Measurements from ENCODE around the gene RBMS1.
A peak's percentile ranks its signal among the peaks of the same experiment; 100 is the strongest.

The RBMS1 gene

DNA sequence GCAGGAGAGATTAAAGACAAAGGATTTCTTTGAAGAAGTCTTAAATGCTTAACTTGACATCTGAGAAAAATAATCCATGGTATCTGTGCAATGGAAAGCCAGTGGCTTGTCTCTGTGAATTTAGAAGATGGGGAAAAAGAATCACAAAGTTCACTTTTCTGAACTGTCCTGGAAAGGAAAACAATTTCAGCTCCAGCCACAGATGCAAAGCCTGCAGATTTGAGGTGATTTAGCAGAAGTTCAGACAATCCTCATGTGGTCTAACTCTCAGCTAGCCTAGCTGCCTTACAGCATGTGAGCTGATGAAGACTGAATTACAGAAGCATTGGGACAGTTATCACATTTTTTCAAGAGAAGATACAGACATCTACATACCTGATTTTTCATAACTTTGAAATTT lies 166.8 kb downstream of the RBMS1 start:
- DNase-seq: no peak

DNA sequence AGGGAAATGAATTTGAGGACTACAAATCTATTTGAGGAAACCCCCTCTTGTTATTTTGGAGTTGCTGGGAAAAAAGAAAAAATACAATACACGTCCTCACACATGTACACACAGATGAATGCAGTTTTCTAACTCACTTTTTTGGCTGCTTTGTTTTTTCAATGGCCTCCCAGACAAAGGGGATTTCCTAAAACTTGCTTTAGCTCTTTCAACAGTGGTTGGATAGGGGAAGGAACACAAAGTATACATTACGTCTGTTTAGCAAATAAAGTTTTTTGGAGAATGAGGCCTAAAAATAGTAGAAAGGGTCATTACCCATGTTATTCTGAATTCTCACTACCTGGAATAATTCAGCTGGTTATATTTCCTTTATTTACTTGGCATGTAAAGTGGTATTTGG lies 168.2 kb downstream of the RBMS1 start:
- no peak for DNase-seq

DNA sequence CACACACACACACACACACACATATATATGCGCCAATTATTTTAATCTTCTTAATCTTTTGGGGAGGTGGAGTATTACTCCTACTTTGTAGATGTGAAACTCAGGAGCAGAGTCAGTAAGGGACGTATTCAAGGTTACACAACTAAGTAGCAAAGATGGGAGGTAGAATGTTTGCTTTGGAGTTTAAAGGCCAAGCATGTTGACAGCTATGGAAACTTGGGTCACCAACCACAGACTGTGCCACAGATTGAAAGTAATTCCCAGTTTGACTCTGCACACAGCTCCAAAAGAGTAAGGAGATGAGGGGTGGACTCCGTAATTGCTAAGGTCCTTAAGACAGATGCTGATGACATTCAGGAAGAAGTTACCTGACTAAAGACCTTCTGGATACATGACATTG lies 168.7 kb downstream of the RBMS1 start:
- DNase-seq: no peak

DNA sequence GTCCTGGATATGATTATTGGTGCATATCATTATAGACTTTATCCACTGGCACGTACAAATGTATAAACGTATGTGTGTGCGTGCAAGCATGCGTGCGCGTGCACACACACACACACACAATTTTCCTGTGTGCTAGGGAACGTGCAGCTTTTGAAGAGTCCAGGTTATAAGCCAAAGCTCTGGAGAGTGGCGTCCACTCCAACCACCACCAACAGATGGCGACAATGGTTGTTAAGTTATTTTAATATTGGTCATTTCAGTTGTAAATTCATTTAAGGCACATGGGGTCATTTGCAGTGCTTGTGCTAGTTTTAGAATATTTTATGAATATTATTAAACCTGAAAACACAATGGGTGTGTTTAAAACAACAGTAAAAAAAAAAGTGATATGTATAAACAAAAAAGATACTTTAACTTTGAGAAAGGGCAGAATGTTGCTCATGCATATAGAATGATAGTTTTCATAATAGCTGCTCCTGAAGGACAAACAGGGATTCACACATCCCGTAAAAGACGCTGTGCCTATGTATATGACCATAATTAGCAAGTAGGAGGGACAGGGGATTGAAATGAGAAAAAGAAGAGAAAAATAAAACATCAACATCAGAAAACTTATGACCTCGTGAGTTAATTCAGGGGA lies 169.3 kb downstream of the RBMS1 start:
- peak; percentile 50 for DNase-seq

DNA sequence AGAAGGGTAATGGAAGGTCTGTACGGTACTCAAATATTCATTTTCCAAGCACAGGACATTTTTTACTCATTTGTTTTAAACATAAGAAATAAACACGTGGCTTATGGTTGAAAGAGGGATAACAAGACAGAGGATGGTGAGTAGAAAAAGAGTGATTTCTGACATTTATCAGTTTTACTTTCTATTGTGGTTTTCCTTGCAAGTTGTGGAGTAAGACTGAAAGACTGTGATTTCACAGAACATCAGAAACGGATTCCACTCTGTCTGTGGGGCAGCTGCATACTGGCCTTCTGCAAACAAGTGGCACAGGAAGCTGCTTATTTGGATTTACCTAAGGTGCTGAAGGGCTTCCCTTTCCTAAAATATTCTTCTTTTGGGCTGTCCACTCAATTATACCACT lies 171.3 kb downstream of the RBMS1 start:
- no peak for DNase-seq

DNA sequence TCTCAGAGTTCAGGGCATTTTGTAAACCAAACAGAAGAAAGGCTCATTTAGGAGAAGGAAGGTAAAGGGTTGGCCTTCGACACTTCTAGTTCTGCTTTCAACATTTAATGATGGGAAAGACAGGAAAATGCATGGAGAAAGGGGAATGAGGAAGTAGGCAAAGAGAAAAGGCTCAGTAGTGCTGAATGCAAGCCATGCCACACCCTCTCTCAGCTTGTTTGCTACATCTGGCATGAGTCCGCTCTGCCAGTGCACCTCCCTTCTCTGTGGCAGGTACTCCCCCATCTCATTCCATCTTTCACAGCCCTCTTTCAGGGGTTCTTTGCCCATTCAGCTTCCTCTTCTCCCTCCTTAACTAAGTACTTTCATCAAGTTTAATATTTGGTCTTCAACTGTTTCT lies 172.6 kb downstream of the RBMS1 start:
- DNase-seq: no peak

DNA sequence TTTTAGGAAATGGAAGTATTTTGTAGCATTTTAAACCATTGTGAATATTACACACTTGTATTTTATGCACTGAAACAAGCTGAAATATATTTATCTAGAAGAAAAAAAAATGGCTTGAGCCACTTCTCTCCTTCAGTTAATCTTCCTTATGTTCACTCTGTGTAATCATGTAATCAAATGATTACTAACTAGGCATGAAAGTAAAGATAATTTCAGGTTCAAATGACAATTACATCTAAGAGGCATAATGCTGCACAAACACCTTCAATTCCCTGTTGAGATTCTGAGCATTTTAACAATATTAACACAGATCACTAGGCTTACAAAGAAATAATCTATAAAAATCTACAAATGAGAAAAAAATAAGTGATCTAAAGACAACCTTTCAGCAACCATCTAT lies 173.9 kb downstream of the RBMS1 start:
- DNase-seq: no peak

DNA sequence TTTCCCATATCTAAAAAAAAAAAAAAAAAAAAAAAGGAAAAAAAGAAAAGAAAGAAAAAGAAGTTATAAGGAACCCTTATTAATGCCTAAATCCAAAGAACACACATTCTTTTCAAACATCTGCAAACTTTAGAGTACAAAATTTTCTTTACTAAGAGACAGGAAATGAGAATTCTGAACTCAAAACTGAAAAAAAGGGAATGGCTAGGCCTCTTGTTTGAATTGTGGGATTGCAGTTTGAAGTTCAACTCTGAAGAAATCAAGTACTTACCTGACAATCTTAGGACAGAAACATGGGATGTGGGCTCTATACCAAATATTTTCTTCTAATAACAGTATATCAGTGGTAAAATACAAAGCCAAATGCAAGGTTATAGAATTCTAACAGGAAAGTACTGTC lies 175.4 kb downstream of the RBMS1 start:
- no peak for DNase-seq

DNA sequence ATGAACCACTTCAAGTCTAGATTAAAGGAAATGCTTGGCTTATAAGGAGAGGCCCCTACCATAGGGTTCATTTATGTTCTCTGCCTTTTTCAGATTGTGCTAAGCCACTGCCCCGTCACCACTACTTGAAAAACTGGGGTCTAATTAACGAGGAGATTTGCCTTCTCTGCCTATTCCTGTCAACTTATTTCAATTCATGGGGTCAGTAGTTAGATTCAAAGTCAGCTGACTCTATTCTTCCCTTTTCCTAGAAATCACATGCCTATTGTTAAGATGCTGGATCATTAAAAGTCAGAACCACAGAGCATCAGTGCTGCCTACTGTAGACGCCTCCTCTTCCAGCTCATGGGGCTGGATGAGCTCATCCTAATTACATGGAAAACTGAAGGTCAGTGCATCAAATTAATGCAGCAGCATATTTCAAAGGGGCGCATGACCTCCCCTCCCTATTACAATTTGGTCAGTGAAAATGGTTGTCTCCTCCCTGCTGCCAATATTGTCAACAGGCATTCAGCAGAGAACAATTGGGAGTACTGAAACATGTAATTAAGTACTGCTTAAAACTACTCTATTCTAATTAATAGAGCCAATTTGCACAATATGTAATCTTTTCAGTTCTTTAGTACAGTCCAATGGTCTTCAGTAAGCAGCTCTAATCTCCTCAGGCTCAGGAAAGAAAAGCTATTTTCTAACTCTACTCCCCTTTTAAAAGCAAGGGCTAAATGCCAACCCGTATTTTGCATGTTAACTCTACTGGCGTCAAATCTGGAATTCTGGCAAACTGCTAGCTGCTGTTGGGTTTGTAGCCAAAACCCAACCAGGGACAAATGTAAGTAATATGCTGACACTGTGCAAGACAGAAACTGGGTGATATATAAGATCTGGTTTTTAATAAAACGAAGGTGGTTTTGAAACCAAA lies 176.2 kb downstream of the RBMS1 start:
- DNase-seq: no peak

DNA sequence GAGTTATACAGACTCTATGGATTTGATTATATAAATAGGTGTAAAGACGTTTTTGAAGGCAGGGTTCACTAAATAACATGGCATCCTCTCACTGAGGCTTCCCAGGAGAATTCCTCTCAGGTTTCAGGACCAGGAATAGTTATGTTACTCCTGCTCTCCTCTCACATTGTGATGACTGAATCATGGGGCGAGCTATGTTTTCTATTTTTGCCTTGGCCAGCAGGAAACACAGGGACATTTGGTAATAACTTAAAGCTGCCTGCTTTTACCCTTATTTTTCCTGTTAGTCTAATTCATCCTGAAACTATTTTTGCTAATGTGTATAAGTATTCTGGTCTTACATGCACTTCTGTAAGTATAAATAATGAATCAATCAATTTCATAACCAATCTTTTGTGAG lies 178.3 kb downstream of the RBMS1 start:
- no peak for DNase-seq

DNA sequence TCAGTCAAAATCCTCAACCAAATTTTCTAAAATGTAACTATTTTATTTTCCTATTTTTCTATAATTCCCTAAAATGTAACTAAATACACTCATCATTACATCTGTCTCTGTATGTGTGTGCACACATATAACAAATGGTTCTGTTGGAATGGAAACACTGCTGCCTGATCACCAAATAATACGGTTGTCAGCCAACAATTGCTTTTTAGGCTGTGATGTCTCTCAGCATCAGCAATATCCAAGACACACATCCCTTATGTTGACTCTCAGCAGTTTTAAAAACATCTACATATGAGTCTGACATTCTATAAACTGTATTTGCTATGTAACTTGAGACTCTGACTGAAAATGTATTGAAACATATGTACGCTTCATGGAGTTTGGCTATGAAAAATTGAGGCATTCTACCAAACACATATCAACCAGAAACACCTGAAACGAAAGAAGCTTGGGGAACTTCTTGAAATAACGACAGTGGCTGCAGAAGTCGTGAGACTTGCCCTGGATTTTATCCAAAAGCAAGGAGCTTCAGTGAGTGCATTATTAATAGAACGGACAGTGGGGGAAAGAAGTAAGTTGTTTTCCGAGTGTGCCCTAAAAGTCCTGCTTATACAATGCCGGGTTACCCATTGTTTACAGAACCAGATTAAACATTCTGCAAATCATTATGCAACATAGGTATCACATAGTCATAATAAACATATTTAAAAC lies 183.3 kb downstream of the RBMS1 start:
- DNase-seq: no peak

DNA sequence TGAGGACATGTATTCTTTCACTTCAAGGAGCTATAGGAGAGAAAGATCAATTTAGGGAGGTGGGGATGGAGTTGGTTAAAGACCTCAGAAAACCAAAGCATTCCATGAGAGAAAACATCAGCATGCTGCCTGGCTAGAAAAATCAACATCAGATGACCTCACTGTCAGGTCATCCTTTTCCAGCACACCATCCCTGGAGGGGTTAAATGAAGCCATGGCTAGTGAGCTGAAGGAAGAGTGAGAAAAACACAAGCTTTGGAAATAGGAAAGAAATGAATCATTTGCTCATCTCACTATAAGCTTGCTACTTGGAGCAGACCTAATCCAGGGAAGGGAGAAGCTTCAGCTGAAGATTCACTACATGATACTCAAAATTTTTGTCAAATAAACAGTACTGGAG lies 184.0 kb downstream of the RBMS1 start:
- DNase-seq: no peak

DNA sequence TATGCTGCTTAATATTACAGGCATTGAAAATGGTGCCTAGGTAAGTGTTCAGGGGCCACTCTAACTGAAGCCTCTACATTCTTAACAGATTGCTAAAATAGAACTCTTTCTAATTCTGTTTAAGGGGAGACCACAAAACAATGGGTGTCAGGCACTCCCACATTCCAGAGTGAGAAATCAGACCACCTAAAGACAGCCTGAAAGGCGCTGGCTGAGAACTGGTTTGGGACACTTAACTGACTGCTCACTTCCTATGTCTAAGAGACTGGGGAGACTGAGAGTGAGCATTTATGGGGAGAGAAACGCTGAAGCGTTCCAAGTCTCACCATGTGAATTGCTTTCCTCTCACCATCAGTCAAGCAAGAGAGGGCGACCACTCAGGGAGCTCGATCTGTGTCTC lies 184.7 kb downstream of the RBMS1 start:
- DNase-seq: no peak

DNA sequence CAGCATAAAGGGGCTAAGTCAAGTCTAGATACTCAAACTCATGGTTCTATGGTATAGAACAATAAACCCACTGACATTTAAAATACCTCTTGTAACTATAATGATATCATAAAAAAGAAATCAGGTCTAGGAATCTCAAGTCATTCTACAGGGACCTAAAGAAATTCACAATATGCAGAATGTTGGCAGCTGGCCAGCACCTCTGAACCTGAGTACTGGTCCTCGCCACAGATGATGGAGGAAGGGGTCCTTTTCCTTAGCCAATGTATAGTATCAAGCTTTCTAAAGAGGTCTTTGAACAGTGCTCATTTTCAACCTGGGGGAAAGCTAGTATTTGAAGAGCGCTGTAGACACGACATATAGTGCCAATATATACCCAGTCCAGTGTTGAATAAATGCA lies 185.1 kb downstream of the RBMS1 start:
- no peak for DNase-seq

DNA sequence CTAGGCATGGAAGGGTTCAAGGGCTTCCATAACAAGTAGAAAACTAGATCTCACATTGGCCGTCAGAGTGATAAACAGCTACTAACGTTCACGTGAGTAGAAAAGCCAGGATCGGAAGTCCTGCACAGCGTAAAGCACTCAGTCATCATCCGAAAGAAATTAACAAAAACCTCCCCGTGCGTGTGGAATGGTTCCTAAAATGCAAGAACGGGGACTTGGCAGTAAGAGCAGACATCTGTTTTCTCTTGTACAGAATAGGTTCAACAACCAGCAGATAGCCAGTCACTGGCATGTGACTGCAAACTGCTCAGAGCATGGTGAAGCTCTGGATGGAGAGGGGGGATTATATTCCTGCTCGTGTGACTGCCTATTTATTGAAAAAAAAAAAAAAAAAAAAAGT lies 186.6 kb downstream of the RBMS1 start:
- no peak for DNase-seq

DNA sequence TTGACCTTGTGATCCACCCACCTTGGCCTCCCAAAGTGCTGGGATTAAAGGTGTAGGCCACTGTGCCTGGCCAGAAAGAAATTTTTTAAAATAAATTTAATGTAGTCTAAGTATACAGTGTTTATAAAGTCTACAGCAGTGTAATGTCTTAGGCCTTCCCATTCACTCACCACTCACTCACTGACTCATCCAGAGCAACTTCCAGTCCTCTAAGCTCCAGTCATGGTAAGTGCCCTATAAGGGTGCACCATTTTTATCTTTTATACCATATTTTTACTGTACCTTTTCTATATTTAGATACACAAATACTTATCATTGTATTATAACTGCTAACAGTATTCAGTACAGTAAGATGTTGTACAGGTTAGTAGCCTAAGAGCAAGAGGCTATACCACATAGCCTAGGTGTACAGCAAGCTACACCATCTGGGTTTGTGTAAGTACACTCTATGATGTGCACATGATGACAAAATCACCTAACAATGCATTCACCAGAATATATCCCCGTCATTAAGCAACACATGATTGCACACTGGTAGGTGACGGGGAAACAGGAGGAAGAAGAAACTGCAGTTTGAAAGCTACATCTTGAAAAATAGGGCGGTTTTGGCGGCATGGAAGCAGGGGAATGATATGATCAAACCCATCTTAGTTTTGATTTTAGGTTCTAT lies 188.4 kb downstream of the RBMS1 start:
- DNase-seq: no peak

DNA sequence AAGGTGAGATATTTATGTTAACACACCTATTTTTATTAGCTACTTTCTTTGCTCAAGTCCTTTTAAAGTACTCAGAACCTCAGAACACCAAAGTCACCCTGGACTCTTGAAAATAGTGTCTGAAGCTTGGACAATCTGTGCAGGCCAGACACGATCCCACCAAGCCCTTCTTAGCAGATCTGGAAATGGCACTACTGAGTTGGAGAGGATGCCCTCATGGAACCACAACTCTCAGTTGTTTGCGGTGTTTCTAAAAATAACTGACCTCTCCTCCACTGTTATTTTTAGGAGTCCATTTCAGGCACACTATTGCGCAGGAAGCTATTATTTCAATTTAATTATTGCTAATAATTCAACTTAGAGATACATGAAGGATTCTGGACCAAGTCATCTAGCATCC lies 190.1 kb downstream of the RBMS1 start:
- no peak for DNase-seq

DNA sequence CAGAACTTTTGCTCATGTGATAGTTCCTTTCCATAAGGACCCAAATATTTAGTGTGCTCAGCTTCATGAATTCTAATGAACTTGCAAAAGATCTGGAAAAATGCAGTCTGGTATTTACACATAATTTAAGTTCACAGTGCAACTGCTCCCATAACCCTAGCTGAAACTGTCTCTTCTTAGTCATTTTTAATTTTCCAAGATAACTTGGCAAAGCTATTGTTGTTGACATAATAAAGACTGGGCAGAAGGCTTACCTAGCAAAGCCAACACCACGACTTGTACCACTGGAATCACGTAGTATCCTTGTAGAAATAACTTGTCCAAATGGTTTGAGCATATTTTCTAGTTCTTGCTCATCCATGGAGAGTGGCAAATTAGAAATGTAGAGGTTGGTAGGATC lies 190.5 kb downstream of the RBMS1 start:
- no peak for DNase-seq

DNA sequence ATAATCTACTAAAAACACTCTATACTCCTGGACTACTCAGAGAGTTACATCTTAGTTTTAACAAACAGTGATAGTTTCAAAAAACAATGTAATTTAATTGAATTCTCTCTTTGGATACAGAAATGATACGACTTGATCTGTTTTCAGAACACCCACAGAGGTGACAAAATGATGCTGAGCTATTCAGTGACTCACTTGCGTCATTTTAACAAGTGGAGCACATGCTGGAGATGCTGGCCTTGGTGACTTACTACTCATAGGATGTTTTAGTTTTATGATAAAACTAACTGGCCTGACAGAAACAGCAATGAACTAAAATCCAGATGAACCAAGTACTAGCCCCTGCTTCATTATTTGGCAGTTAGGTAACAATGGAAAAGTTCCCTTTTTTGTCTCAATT lies 192.2 kb downstream of the RBMS1 start:
- DNase-seq: peak; percentile 37

DNA sequence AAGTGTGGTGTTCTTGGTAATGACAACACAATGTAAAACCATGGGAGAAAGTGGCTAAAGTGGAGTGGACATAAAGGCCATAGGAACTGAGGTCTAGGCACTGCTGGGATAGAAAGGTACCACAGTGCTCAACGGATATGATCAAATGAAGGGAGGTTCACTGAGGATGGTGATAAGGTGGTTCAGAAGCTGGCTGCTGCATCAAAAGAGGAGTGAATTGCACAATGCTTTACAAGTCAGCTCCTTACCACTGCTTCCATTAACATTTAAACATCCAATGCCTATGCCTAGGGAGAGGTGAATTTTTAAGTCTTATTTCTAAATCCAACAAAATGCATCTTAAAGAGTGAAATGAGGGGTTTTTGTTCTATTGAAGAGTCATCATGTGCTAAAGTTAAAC lies 193.4 kb downstream of the RBMS1 start:
- no peak for DNase-seq

DNA sequence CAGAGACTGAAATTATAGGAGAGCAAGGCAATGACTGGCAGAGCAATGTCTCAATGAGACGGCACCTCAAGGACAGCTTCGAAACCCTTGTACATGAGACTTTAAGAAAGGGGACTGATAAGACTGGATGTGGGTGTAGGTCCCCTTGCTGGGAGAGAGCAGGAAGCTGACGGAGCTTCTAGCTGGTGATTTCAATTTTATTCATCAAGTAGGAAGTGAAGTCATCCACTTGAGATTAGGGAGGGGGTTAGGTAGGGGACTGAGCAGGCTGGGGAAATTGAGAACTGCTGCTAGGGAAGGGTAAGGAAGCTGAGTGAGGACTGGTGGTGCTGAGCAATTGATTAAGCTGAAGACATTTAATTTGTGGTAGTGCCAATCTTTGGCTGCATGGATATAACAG lies 194.1 kb downstream of the RBMS1 start:
- no peak for DNase-seq

DNA sequence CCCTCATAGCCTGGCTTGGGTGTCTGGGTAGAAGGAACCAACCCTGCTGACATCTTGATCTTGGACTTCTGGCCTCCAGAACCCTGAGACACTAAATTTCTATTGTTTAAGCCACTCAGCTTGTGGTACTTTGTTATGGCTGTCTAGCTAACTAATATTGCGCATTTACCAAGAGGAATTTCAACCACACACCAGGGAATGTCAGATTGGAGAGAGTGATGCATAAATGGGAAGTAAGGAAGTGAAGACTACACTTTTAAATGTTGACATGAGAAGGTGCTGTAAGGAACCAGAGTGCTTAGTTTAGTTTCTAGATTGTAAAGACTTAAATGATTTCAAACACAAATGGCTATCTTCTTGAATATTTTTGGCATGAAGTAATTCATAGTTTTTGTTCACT lies 194.6 kb downstream of the RBMS1 start:
- no peak for DNase-seq

DNA sequence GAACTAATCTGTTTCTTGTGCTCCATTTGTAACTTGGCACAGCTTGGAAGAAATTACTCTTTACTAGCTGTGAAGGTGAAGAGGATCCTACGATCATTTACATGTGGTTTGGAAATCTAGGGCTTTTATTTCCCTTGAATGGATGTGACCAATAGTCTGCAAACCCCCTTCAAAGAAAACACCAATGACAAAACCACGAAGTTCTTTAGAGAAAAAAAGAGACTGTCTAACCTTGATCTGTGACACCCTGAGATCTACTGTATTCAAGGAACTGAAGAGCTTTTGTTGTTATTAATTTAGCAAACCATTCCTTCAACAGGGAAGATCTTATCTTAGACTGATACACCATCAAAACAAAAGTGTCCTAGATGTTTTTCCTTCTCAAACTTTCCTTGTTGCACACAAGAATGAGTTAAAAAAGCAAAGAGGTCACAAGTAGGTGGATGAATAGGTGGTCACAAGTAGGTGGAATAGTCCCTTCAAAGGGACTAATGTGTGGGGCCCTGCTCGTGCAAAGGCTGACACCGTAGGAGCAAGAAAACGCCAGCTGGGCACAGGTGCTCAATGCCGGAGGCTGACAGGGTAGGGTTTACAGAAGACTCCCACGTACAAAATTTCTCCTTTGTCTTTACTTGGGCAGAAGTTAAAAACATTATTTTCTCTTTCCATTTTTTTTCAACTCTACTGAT lies 197.9 kb downstream of the RBMS1 start:
- no peak for DNase-seq

Measured in activated naive CD4-positive, alpha-beta T cell treated with Interleukin-2 at 50 U/mL for 16 hours (primary cell).